ENCODE data around the gene PHEX.

Gene PHEX

GRCh38 chrX:21996872-21997455 lies 35.2 kb upstream of the PHEX start:
- DNase-seq (ENCODE audit: low read depth), result peak; percentile 79
- no peak for TF ChIP-seq CTCF (conservative IDR thresholded peaks at IDR 0.05; ENCODE audit: low read depth, low read length)
- H3K4me3 ChIP-seq (ENCODE audit: low read depth, low read length), result no peak overlapping the region

- TF ChIP-seq CTCF (conservative IDR thresholded peaks at IDR 0.05; ENCODE audit: low read depth, low read length), result no peak
- H3K4me3 ChIP-seq (ENCODE audit: low read depth, low read length), result no peak overlapping the region
- no peak for DNase-seq (ENCODE audit: low read depth)
Measured at GRCh38 chrX:21998037-21998436, 34.1 kb upstream of the PHEX start.

GRCh38 chrX:22004866-22005265 lies 27.3 kb upstream of the PHEX start:
- no peak for DNase-seq (ENCODE audit: low read depth)
- TF ChIP-seq CTCF (conservative IDR thresholded peaks at IDR 0.05; ENCODE audit: low read depth, low read length), result no peak
- no peak overlapping the region for H3K4me3 ChIP-seq (ENCODE audit: low read depth, low read length)

- DNase-seq (ENCODE audit: low read depth), result peak; percentile 15
- H3K4me3 ChIP-seq (ENCODE audit: low read depth, low read length), result no peak overlapping the region
- TF ChIP-seq CTCF (conservative IDR thresholded peaks at IDR 0.05; ENCODE audit: low read depth, low read length), result no peak
Measured at GRCh38 chrX:22012051-22012450, 20.1 kb upstream of the PHEX start.

- no peak for TF ChIP-seq CTCF (conservative IDR thresholded peaks at IDR 0.05; ENCODE audit: low read depth, low read length)
- H3K4me3 ChIP-seq (ENCODE audit: low read depth, low read length), result no peak overlapping the region
- DNase-seq (ENCODE audit: low read depth), result no peak
Measured at GRCh38 chrX:22012931-22013330, 19.2 kb upstream of the PHEX start.

- no peak for TF ChIP-seq CTCF (conservative IDR thresholded peaks at IDR 0.05; ENCODE audit: low read depth, low read length)
- DNase-seq (ENCODE audit: low read depth), result no peak
- H3K4me3 ChIP-seq (ENCODE audit: low read depth, low read length), result no peak overlapping the region
Measured at GRCh38 chrX:22015139-22015750, 16.9 kb upstream of the PHEX start.

- no peak for DNase-seq (ENCODE audit: low read depth)
- TF ChIP-seq CTCF (conservative IDR thresholded peaks at IDR 0.05; ENCODE audit: low read depth, low read length), result no peak
- H3K4me3 ChIP-seq (ENCODE audit: low read depth, low read length), result no peak overlapping the region
Measured at GRCh38 chrX:22021751-22022324, 10.3 kb upstream of the PHEX start.
